GM23338 (cell line): ENCODE measurements around the gene C1orf56.

ENCODE experiments used
- CTCF ChIP-seq, 2 experiments: fragments of 200-600 bp in 1 of 2; sonication (generic) in 1 of 2; conservative IDR thresholded peaks; 2 replicates each; pipeline versions ENCODE4 v1.5.1 to v1.6.1; 2016 to 2017; ENCODE audit warnings: antibody characterized with exemption in 2 of 2, low read depth in 2 of 2, mild to moderate bottlenecking in 2 of 2, moderate library complexity in 1 of 2
- EZH2 ChIP-seq: fragments of 200-600 bp; sonication (generic); IDR thresholded peaks from one replicate; pipeline ENCODE4 v1.8.0; 2017; ENCODE audit warnings: antibody characterized with exemption, mild to moderate bottlenecking, low read depth; ENCODE audit not compliant: unreplicated experiment
- POLR2AphosphoS5 ChIP-seq: IDR thresholded peaks from 2 replicates; pipeline ENCODE4 v1.6.1; 2016; ENCODE audit warnings: antibody characterized with exemption, low read depth
- REST ChIP-seq: IDR thresholded peaks from one replicate; pipeline ENCODE4 v1.6.1; 2018; ENCODE audit warnings: antibody characterized with exemption; ENCODE audit not compliant: unreplicated experiment

GRCh38 chr1:151037032-151037431, 10.5 kb upstream of the C1orf56 start:
- TF ChIP-seq CTCF (conservative IDR thresholded peaks at IDR 0.05; ENCODE audit: low read depth in 2 of 2) = no peak
- TF ChIP-seq REST = no peak
- no peak for TF ChIP-seq EZH2
- TF ChIP-seq POLR2AphosphoS5 = no peak
